Posterior cingulate gyrus (tissue), 11 donors: ENCODE results near the gene HNRNPC.
"Not testable (repeated sequence)": the region's sequence is repeated elsewhere in the genome, so short reads cannot be mapped to it uniquely, and the experiment has no call there.

Source experiments
- DNase-seq, 10 donors: peaks; one replicate each; pipeline versions ENCODE4 v3.0.0 to v3.0.0-alpha.2; 2020 to 2021; ENCODE audit warnings: mixed read lengths in 3 of 10
- intact Hi-C: fragments of 100-400 bp; cut with DNase I; formaldehyde crosslinking; loops from one replicate; pipeline ENCODE4 v1.15.1; 2023

Gene HNRNPC

GRCh38 chr14:21251215-21251614, 18.0 kb downstream of the HNRNPC start:
- DNase-seq, result no peak
- intact Hi-C loops, result no loop called here

DNA sequence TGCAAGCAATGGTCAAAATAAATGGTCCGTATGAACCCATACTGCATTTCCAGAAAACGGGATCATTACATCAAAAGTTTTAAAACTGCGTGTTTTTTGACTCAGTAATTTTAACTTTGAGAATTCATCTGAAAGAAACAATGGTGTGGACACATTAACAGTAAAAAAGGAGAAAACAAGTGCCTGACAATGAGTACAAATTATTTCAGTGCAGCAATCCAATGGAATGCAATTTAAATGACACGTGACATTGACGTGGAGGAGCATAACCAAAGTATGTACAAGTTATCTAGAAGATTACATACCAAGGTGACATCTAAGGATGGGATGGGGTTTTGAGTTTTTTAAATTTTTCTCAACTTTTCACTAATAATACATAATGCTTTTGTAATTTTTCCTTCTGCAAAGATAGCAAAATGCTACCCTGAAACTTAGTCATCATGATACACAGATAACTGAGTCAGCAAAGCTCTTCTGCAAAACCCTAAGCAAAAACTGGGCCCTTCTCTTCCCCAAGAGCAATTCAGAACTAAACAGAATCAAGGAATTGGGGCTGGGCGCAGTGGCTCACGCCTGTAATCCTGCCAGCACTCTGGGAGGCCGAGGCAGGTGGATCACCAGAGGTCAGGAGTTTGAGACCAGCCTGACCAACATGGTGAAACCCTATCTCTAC, 20.4 kb downstream of the HNRNPC start:
- no peak for DNase-seq
- intact Hi-C loops, result no loop called here

DNA sequence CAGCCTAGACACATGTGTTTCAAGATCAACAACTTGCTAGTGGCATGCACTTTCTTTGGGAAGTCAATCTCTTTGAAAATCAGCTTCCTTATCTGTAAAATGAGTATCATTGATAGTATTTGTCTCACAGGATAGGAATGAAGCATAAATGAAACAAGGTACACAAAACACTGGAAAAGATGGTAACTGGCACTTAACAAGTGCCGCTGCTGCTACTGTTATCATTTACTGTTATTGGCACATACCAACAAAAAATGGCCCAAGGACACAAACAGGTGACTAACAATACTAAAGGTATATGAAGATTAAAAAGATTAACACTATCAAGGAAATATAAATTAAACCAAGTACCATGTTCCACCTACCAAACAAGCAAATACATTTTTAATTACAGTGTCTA, 20.9 kb downstream of the HNRNPC start:
- intact Hi-C loops, result no loop called here

GRCh38 chr14:21245813-21246212, 23.4 kb downstream of the HNRNPC start:
- intact Hi-C loops, result no loop called here
- no peak for DNase-seq

More for the DNA sequence above, 20.9 kb downstream of the HNRNPC start:
- DNase-seq, result no peak

DNA sequence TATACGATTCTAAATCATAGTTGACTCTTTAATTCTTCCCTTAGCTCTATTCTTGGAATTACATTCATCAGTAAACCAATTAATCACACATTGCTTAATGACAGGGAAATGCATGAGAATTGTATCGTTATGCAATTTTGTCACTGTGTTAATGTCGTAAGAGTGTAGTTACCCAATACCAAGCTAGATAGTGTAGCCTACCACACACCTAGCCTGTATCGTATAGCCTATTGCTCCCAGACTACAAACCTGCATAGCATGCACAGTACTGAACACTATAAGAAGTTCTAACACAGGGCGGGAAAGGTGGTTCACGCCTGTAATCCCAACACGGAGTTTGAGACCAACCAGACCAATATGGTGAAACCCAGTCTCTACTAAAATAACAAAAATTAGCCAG, 24.7 kb downstream of the HNRNPC start:
- no peak for DNase-seq
- intact Hi-C loops, result no loop called here

GRCh38 chr14:21241218-21241819, 27.9 kb downstream of the HNRNPC start:
- no peak for DNase-seq
- intact Hi-C loops, result no loop called here

DNA sequence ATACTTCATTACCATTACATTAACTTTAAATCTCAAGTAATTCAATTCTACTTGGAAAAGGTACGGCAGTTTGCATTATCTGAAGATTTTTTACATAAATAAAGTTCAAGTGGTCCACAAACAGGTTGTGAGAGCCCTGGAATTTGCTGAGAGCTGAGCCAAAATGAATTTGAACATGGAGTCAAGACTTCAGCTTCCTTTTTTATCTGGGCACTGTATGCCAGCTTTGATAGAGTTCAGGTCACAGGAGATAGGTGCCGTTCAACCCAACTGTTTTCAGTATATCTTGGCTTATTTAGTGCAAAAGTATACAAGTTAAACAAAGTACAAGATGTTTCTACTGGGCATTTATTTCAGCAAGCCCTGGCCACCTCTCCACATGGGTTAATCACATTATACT, 28.8 kb downstream of the HNRNPC start:
- intact Hi-C loops, result no loop called here

GRCh38 chr14:21238823-21239518, 30.3 kb downstream of the HNRNPC start:
- DNase-seq, result no peak
- intact Hi-C loops, result no loop called here

More for the DNA sequence above, 28.8 kb downstream of the HNRNPC start:
- DNase-seq, result no peak

GRCh38 chr14:21236948-21237797, 32.1 kb downstream of the HNRNPC start:
- intact Hi-C loops, result no loop called here
- DNase-seq, result no peak

- no peak for DNase-seq
- intact Hi-C loops, result no loop called here
Observed at GRCh38 chr14:21234112-21234511, 35.1 kb downstream of the HNRNPC start.

DNA sequence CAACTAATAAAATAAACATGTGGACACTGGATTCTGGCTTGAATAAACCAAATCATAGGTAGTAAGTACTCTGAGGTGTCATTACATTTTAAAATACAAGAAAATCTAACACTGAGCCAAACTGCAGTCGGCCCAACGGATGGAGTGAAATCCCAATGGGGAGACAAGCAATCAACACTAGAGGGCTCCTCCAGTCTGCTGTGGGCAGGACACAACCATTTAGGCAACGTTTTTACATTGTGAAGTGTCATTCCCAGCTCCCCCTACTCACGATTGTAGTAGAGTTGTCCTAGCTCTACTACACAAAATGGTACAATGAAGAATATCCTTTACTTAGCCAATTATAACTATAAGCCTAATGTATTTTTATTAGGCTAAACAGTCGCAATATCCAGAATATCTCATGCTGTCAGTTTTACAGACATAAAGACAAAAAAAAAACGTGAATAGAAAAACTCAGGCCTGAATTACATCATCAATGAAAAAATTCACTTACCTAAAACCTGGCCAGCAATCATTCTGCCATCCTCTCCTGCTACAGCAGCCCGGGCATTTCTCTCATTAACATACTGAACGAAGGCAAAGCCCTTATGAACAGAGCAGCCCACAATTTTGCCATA, 35.7 kb downstream of the HNRNPC start:
- no peak for DNase-seq

DNA sequence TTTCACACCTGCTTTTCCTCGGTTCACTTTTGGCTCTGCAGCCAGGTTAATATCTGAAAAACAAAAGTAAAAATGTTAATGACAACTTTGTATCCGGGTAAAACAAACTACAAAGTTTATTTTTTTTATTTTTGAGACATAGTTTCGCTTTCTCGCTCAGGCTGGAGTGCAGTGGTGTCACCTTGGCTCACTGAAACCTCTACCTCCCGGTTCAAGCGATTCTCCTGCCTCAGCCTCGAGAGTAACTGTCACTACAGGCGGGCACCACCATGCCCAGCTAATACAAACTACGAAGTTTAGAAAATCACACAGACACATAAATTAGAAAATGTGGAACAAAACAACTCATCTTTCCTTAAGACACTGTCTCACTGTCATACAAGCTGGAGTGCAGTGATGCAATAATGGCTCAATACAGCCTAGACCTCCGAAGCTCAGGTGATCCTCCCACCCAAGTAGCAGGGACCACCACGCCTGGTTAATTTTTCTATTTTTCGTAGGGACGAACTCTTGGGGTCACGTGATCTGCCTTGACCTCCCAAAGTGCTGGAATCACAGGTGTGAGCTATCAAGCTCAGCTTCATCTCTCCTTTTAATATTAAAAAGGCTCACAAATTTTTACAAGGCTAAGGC, 38.1 kb downstream of the HNRNPC start:
- intact Hi-C loops, result no loop called here
- no peak for DNase-seq

More for the DNA sequence above, 35.7 kb downstream of the HNRNPC start:
- intact Hi-C loops, result no loop called here

DNA sequence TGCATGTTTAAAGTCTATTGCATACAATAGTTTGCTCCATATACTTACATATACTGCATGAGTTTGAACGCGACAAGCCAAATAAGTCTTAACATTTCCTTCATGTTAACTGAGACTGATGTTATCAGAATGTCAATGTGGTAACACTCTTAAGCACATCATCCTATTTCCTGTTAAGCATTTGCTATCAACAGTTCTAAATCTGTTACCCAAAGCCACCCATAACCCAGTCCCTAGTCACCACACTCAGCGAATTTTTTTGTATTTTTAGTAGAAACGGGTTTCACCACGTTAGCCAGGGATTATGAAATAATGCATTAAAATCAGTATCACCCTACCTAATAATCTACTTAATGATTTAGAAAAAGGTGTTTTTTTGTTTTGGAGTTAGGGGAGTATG, 39.4 kb downstream of the HNRNPC start:
- no peak for DNase-seq
- intact Hi-C loops, result no loop called here

- intact Hi-C loops, result no loop called here
- no peak for DNase-seq
Observed at GRCh38 chr14:21227981-21228380, 41.3 kb downstream of the HNRNPC start.

DNA sequence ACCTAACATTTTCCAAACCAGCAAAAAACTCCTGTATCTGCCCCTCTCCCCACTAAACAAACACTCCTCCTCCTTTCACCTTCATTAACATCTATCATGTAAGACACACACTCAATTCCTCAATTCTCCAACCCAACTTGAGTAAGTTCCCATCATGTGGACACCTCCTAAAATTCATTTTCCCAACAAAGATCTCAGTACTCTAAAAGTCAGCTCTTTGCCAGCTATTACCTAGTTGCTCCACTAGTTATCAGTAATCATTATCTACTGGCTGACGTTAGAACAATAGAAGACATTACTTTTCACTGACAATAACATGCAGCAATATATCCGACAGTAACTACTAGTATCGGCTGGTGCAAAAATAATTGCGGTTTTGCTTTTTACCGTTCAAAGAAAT, 42.1 kb downstream of the HNRNPC start:
- intact Hi-C loops, result no loop called here
- DNase-seq, result no peak

DNA sequence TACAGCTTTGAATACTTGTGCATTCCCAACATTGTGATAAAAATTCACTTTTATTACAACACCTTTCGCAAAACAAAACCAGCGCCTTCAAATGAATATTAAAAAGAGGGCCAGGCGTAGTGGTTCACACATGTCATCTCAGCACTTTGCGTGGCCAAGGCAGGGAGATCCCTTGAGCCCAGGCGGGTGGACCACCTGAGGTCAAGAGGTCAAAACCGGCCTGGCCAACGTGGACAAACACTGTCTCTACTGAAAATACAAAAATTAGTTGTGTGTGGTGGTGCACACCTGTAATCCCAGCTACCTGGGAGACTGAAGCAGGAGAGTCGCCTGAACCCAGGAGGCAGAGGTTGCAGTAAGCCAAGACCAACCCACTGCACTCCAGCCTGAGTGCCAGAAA, 42.8 kb downstream of the HNRNPC start:
- intact Hi-C loops, result no loop called here
- peak in 1 of 10 donors; percentile 70 for DNase-seq

DNA sequence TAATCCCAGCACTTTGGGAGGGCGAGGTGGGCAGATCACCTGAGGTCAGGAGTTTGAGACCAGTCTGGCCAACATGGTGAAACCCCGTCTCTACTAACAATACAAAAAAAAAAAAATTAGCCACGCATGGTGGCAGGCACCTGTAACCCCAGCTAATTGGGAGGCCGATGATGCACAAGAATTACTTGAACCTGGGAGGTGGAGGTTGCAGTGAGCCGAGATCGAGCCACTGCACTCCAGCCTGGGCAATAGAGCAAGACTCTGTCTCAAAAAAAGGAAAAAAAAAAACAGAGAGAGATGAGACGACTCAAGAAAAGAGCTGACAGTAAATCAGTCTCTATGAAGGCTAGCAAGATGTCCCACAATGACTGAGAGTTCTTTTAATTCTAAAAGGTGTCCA, 44.1 kb downstream of the HNRNPC start:
- DNase-seq, intact Hi-C loops: not testable (repeated sequence)

GRCh38 chr14:21220874-21221477, 48.3 kb downstream of the HNRNPC start:
- no peak for DNase-seq
- intact Hi-C loops, result no loop called here

DNA sequence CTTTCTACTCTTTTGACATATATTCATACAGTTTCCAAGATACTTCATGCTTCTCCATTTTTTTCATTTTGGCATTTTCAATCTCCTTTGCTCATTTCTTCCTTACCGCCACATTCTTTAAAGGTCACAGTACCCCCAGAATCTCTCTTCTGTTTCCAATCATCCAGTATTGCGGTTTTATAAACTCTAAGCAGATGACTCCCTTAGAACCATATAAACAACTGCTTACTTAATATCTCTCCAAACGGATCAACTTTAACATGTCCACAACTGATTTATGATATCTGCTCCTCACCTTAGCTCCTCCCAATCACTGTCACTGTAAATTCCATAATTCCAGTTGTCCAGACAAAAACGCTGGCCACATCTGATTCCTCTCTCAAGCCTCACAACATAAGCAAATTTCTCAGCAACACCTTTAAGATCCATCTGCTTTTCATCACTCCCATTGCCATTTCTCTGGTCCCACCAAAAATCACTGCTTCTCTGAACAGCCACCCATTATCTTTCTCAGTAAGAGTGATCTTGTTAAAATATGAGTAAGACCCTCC, 49.6 kb downstream of the HNRNPC start:
- intact Hi-C loops, result no loop called here
- no peak for DNase-seq
